Hindlimb muscle (tissue), 1 donor: ENCODE results near the gene MTHFD2. TPM values are rescaled to one million over a fixed set of nuclear protein-coding genes. Genes with fewer than 3 reads are reported as not detected.
"Not testable (repeated sequence)": the region's sequence is repeated elsewhere in the genome, so short reads cannot be mapped to it uniquely, and the experiment has no call there.

Source experiments
- DNase-seq: peaks from one replicate; pipeline ENCODE4 v3.0.0-alpha.2; 2013
- polyA plus RNA-seq: library from polyadenylated mRNA; unstranded; fragments of 120-200 nt; gene quantifications from one replicate; pipeline ENCODE4 v1.2.1, GENCODE V29; 2013; ENCODE audit not compliant: insufficient read length

MTHFD2 gene
- polyA plus RNA-seq, 1 donor, result 23.1 TPM

DNA sequence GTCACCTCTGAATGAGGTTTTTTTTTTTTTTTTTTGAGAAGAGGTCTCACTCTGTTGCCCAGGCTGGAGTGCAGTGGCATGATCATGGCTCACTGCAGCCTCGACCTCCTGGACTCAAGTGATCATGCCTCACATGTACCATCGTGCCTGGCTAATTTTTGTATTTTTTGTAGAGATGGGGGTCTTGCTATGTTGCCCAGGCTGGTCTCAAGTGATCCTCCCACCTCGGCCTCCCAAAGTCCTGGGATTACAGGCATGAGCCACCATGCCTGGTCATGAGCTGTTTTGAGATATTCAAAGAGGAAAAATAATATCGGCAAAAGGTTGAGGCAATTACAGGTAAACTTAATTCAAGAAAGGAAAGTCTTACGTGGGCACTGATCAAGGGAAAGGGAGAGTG, 31.4 kb downstream of the MTHFD2 start:
- DNase-seq, result not testable (repeated sequence)

DNA sequence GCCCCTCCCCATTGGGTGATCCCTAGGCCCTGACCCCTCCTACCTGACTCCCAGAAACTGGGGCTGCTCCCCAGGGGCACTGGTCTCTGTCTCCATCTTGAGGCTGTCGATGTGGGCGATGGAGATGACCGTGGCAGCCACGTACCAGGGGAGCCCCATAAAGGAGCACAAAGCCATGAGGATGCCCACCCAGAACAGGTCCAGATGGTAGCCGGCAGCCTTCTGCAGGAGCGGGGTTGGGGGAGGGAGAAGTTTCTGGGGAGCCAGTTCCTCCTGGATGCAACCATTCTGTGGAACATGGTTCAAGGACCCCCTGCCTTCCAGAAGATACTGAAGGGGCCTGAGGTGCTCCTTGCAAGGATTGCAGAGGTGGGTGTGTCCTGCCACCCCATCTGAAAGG, 34.0 kb downstream of the MTHFD2 start:
- no peak for DNase-seq

DNA sequence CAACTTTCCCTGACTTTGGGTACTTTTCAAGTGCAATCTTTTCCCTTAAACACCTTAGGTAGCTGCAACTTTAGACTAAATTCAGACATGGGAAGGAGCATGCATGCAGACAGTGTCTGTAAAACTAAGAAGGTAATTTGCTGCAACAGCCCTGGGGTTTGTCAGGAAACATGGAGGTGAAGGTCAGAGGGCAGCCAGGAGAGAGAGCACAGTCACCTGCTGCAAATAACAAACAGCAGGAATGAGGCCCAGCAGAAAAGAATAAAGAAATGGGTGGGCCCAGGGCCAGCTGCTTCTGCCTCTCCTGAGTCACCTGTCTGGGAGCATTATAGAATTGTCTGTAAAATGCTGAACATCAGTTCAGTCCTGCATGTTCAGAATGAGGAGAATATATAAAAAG, 35.2 kb downstream of the MTHFD2 start:
- no peak for DNase-seq

DNA sequence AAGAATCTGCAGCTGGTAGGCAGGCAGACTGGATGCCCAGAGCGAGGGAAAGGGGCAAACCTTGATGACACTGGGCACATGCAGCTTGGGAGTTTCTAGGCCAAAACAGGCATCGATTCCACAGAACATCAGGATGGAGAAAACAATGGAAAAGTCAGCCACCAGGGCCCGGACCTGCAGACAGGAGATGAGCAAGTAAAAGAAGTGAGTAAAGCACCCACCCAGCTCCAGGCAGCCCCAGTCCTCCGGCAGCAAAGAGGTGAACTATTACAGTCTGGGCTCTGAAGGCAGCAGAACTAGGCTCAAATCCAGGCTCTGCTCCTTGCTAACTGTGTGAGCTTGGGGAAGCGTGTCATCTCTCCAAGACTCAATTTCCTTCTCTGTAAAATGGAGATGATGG, 36.6 kb downstream of the MTHFD2 start:
- no peak for DNase-seq

DNA sequence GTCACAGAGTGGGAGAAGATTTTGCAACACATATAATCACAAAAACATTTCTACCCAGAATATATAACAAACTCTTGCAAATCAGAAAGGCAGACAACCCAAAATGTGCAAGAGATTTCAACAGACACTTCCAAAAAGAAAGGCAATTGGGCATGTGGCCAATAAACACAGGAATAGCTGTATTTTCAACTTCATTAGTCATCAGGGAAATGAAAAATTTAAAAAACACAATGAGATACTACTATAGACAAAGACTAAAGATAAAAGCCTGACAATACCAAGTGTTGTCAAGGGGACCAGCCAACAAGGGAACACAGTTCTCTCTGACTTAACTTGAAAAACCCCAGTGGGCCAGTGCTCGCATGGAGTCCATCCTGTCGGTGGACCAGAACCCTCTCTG, 40.5 kb downstream of the MTHFD2 start:
- DNase-seq, result no peak

DNA sequence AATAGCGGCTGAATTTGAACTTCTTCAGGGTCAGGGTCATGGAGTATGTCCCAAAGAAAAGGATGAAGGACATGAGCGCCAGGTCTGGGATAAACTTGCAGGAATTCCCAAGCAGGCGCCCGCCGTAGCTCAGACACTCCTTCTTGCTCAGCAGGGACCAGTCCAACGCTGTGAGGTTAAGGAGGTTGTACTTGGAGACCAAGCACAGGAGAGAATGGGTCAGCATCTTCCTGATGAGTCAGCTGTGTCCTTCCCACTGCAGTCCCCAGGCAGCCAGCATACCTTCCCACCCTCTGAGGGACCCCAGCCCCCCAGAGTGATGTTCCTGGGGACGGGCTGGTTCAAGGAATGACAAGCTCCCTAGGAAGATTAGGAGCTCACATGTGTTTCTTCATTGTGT, 40.9 kb downstream of the MTHFD2 start:
- DNase-seq, result no peak

DNA sequence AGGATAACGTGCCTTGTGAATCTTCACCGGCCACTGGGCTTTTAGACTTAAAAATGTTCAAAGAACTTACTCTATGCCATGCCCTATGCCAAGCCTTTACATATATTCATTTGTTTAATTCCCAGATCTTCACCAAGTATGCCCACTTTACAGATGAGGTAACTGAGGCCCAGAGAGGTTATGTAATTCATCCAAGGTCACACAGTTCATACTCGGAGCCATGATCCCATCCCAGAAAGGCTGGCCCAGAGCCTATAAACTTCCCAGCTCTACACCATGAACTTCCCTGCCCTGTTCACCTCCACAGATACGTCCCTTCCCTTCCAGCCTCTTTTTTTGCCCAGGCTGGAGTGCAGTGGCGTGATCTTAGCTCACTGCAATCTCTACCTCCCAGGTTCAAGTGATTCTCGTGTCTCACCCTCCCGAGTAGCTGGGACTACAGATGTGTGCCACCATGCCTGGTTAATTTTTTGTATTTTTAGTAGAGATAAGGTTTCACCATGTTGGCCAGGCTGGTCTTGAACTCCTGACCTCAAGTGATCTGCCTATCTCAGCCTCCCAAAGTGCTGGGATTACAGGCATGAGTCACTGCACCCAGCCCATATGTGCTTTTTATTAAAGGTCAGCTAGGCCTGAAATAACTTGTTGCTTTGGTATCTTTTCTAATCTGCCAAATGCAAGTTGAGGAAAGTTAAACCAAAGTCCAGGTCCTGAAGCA, 44.1 kb downstream of the MTHFD2 start:
- no peak for DNase-seq

DNA sequence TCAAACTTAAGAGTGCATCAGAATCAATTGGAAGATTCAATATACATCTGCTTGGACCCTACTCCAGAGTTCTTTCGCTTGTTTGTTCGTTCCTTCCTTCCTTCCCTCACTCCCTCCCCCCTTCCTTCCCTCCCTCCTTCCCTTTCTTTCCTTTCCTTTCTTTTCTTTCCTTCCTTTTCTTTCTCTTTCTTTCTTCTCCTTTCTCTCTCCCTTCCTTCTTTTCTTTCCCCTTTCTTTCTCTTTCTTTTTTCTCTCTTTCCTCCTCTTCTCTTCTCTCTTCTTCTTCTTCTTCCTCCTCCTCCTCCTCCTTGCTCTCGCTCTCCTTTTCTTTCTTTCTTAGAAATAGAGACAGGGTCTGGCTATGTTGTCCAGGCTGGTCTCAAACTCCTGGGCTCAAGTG, 45.9 kb downstream of the MTHFD2 start:
- no peak for DNase-seq

DNA sequence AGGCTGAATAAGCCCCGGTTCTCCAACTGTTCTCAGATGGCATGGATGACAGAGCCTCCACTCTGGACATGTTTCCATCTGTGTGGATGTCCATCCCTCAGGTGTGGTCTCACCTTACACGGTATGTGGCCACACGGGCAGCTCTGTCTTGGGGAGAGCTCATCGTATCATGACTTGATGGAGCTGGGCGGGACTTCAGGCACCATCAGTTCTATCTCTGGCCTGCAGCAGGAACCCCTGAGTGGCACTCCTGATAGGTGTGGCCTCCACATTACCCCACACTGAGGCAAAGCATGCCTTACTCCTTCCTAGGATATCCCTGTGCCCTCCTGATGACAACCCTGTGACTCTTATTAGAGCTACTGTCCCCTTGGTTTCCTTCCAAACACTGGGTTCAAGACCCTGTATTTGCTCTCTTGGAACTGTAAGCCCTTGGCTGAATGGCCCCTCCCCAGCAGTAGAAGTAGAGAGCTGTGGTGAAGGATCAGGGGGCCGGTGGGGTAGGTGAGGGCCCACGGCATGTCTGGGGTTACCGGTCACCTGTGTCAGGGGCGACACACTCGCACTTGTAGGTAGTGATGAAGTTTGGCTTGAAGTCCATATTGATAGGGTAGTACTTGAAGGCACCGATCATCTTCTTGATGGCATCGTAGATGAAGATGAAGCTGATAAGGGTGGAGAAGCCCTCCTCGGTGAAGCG, 48.2 kb downstream of the MTHFD2 start:
- DNase-seq, result no peak

DNA sequence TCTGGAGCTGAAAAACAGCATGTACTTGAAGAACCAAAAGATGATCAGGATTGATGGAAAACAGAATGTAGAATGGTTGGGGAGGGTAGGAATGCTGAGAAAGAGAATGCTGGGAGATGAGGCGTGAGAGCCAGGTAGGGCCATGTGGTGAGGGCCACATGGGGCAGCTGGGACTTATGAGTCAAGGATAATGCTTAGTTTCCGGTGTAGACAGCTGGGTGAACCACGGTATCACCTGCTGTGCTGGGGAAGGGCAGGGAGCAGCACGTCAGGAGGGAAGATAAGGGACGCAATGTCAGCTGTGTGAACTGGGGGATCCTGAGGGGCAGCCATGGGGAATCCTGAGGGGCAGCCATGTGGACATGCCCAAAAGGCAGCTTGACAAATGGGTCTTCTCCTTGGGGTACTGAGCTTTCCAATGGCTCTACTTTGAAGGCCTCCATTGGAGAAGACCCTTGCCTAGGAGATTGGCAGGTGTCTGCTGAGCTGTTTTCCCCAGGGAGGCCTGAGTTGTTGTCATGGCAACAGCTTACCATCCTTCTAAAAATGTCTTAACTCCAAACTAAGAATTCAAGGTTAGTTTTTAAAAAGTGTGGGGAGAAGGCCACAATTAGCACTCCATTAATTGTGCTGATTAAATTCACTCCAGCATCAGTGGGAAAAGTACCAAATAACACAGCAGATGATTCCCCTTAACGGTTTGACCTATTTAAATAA, 51.1 kb downstream of the MTHFD2 start:
- no peak for DNase-seq

DNA sequence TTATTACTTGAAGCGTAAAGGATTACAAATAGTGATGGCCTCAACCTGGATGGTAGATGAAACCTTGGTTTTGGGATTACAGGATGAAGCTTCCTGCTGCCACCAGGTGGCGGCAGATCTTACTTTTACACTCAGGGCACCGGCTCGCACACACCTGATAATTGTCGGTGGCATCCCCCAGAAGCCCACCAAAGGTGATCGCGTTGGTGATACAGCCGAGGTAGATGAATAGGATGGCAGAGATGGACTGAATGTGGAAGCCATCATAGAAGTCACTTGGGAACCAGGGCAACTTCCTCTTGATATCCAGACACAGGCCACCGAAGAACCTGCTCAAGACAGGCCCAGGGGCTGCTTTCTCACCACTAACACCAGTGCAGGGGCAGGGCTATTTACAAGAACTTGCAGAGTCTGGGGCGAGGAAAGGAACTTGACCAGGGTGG, 51.8 kb downstream of the MTHFD2 start:
- DNase-seq, result peak; percentile 48

DNA sequence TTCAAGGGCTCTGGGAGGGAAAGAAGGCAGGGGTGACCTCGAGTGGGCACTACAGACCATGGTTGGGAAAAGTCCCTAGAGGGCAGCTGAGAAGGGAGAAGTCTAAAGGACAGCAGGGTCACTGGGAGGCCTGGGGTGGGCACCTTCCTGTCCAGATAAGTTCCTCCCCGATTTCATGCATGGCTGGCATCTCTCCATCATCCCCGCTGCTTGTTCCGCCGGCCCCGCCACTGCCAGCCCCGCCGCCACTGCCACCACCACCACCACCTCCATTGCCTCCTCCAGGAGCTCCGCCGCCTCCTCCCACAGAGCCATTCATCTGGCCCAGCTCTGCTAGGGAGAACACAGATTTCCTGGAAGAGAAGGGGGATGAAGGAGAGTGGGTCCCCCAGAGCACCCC, 53.6 kb downstream of the MTHFD2 start:
- DNase-seq, result no peak

DNA sequence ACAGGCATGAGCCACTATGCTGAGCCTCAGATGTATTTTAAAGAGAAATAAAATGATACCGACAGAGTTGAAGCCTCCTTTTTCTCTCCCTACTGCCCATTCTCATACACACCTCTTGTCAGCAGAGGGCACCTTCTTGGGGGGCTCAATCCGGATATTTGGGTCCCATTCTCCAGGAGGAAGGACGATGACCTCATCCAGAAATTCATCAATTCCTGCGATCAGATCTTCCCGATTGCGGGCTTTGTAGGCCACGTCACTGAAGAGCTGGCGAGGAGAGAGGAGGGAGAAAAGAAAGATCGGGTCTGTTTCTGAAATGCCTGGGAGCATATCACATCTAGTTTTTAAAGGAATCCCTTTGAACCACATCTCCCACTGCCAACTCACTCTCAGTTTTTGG, 54.4 kb downstream of the MTHFD2 start:
- no peak for DNase-seq

DNA sequence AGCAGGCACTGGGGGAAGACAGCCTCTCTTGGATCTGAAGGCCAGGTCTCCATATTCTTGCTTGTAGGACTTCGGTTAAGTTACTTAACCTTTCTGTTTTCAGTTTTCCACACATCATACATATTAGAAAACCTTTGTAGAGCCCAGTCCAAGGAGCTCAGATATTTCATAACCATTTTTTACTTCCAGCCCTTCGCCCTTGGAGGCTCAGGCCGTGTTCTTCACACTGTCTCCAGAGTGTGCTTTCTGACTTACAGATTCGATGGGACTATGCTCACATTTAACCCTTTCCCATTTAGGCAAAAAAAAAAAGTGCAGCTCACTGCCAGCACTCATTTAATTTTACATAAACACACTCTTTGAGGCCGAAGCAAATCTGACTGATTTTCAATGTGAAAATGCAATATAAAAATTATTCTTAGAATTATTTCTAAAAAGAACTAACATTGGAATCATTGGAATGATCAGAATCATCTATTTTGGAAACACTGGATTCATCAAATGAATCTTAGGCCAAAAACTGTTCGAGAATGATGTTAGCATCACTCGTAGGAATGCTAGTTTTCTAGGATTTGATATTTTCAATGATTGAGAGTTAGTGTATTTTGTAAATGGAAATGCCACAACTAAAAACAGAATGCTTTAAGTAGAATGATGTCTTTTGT, 55.0 kb downstream of the MTHFD2 start:
- no peak for DNase-seq

DNA sequence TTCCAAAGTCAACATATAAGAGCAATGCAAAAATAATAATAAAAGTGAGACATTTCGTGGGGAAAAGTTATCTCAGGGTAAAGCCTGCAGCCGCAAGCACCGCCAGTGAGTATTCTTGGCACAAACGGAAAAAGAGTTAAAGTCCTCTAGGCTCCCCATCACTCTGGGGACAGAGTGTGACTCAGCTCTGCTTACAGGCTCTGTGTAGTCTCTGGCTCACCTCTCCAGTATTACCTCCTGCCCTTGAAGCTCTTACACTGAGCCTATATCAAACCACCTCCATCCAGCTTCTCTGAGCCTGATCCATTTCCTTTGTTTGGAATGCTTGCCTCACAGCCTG, 55.5 kb downstream of the MTHFD2 start:
- peak; percentile 49 for DNase-seq

DNA sequence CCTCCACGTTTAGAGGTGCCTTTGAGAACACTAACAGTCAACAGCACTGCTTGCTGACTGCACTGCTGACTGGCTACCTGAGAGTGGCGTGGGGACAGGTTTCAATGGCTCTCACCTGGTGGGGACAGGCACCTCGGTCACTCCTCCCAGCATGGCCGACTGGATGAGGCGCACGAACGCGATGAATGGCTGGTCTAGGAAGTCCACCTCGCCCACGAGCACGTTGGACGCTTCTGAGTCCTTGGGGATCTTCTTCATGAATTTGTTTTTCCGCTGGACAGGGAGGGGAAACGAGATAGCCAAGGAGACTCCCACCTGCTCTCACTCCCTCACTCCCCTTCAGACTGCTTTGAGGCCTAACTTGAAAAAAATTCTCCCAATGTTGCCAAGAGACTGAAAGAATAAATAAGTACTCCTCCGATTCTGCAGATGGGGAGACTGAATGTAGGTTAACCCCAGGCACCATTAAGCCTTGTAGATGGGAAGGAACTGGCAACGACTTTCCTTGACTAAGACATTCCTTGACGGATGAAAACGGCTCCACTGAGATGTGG, 57.3 kb downstream of the MTHFD2 start:
- DNase-seq, result no peak

DNA sequence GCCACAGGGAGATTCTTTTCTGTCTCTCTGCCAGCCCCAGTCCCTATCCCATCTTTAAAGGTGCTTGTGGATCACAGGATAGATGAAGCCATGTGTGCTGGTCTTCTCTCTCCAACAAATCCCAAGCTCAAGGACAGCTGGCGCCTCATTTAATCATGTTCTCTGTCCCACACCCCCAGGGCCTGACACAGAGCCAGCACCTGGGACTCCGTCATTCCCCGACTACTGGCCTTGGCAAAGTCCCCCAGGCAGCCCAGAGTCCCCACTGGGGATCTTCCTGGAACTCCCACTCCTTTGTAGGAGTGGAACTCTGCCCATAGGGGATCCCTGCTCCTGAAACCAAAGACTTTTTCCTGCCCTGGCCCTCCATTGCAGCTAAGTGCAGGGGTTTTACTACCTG, 60.8 kb downstream of the MTHFD2 start:
- DNase-seq, result no peak

DNA sequence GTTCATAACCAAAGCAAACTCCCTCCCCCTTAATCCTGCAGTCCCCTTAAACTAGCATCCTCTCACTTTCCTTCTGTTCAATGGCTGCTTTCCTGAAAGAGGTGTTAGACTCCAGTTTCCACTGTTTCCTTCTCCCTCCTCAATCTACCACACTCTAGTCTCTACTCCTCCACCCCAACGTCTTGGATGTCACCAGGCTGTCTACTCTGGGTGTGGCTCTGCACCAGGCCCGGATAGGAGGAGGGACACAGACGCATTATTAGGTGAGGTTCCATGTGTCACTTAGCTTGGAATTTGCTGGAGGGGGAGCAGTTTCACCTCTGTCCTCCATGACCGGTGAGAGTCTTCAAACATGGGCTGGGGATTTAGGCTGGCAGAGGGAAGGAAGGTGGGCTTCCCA, 61.3 kb downstream of the MTHFD2 start:
- no peak for DNase-seq

DNA sequence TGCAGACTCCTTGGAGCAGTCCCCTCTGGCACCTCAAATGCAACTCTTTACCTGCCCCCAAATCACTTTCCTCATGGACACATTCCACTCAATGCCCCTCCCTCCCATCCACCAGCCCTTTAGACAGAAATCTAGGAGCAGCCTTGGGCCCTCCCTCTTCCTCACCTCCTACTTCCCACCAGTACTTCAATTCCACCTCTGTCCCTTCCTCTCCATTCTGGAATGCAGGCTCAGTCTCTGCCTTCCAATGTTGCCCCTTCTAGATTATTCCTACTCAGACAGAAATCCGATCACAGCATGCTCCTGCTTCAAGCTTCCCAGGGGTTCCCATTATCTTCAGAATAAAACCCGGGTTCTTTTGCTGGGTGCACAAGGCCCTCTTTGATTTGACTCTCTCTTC, 62.1 kb downstream of the MTHFD2 start:
- DNase-seq, result no peak

DNA sequence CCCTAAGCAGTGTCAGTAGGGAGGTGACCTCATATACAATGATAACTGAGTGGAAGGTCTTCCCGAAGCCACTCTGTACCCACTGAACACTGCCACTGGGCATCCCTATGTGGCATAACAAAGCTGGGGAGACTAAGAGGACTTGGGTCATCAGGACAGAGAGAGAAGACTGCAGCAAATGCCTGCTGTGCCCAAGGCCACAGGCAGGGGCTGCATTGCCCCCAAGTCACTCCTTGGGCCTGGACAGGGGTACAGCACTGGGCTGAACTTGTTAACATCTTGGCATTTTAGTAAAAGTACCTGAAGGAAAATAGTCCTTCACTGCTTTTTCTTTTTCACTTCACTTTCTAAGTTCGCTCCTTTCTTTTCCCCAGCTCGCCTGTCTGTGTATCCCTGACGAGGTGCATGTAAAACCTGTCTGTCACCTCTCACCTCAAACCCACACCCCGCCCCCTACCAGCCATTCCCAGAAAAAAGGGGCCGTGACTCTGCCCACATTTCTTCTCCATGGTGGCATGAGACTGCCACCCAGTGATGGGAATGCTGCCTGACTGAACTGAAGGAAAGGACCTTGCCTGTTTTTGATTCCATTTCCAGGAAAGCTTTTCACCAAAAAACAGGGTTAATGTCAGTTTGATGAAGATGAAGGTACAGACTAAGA, 62.9 kb downstream of the MTHFD2 start:
- DNase-seq, result no peak

DNA sequence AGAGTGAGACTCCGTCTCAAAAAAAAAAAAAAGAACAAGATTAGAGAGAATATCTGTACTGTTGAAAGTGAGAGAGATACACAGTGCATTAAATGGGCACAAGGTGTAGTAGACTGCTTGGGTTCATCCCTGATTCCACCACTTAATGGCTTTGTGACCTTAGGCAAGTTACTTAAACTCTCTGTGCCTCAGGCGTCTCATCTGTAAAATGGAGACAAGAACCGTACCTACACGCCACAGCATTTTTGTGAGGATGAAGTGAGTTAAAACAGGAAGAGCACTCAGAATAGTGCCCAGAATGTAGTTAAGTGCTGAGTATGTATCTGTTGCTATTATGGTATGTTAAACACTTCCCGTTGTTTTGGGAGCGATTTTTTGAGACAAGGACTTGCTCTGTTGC, 64.3 kb downstream of the MTHFD2 start:
- DNase-seq, result no peak

DNA sequence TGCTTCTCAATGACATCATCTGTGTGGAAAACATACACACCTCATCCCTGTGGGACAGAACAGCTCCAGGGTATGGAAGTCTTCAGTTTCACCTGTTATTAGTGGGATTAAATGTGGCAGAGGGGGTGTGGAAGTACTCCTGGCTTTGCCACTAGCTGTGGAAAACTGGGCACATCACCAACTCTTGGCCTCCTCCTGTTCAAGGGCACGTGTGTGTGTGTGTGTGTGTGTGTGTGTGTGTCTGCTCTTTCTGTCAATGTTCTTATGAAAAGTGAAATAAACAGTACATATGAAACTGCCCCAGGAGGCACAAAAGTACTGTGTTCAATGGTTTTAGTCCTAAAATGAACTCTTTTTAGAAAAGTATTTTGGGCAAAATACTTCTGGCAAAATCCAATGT, 65.9 kb downstream of the MTHFD2 start:
- DNase-seq, result no peak

DNA sequence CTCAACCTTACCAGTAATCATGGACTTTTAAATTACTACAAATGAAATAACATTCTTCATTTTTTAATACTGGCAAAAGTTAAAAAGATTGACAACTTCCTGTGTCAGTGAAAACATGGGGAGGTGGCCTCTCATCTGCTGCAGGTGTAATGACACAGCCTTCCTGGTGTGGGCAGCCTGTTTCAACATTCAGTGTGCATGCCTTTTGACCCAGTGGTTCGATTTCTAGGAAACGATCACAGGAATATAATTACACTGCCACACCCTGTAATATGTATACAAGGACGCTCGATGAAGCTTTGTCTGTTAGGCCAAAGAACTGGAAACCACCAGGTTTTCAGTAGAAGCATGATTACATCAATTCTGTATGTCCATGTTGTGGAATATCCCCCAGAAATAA, 68.7 kb downstream of the MTHFD2 start:
- no peak for DNase-seq
